Measurements from ENCODE around the gene UGT1A9.
A peak's percentile ranks its signal among the peaks of the same experiment; 100 is the strongest.

UGT1A9 gene

DNA sequence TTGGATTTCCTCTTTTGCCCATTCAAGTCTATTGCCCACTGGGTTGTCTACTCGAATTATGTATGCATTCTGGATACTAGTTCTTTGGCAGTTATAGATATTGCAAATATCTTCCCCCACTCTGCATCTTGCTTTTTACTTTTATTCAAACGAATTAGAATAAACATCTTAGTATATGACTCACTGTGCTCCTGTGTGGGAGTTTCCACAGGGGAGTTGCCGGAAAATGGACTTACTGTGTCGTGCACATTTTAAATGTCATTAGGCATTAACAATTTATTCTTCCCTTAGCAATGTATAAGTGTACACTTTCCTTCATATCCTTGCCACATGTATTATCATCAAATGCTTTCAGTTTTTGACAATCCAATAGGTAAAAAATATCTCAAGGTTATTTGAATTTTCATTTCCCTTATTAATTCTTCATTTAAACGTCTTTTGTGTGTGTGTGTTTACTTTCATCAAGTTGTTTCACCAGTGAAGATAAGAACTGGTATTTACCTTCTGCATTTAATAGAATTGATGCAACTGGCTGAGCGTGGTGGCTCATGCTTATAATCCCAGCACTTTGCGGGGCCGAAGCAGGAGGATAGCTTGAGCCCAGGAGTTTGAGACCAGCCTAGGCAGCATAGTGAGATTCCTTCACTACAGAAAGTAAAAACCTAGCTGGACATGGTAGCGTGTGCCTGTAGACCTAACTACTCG is 36.4 kb downstream of the UGT1A9 start:
- TF ChIP-seq BHLHE40 (IDR thresholded peaks at IDR 0.05; ENCODE audit: borderline replicate concordance) (no peak), CTBP1 (IDR thresholded peaks at IDR 0.05; ENCODE audit: borderline replicate concordance) (no peak), ARNT (IDR thresholded peaks at IDR 0.05) (no peak), NFRKB (IDR thresholded peaks at IDR 0.05) (no peak), FOXM1 (IDR thresholded peaks at IDR 0.05; ENCODE audit: borderline replicate concordance) (no peak), LEF1 (IDR thresholded peaks at IDR 0.05; ENCODE audit: borderline replicate concordance) (no peak), ELF4 (IDR thresholded peaks at IDR 0.05) (no peak), TARDBP (IDR thresholded peaks at IDR 0.05) (no peak), FOXK2 (IDR thresholded peaks at IDR 0.05) (no peak), ZNF384 (IDR thresholded peaks at IDR 0.05) (no peak), FOXA1 (IDR thresholded peaks at IDR 0.05) (no peak), SUZ12 (IDR thresholded peaks at IDR 0.05) (no peak), L3MBTL2 (conservative IDR thresholded peaks at IDR 0.05) (no peak), SP1 (IDR thresholded peaks at IDR 0.05) (no peak), HDGF (IDR thresholded peaks at IDR 0.05; ENCODE audit: borderline replicate concordance) (no peak)
- TF ChIP-seq, protein P1, sequence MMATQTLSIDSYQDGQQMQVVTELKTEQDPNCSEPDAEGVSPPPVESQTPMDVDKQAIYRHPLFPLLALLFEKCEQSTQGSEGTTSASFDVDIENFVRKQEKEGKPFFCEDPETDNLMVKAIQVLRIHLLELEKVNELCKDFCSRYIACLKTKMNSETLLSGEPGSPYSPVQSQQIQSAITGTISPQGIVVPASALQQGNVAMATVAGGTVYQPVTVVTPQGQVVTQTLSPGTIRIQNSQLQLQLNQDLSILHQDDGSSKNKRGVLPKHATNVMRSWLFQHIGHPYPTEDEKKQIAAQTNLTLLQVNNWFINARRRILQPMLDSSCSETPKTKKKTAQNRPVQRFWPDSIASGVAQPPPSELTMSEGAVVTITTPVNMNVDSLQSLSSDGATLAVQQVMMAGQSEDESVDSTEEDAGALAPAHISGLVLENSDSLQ (IDR thresholded peaks at IDR 0.05), result no peak
- ChIA-PET CTCF (interaction anchor here (0.6 kb wide), 1 partner anchor 1972 kb away, joined by 3 read pairs; no protein-coding TSS in a partner anchor), POLR2A (no interaction called here)
- no peak for DNase-seq (ENCODE audit: extremely low spot score)

- no peak for DNase-seq (ENCODE audit: extremely low spot score)
- ChIA-PET POLR2A (no interaction called here), CTCF (interaction anchor here (0.6 kb wide), 1 partner anchor 1971 kb away, joined by 3 read pairs; no protein-coding TSS in a partner anchor)
- TF ChIP-seq ELF4 (IDR thresholded peaks at IDR 0.05) (no peak), BHLHE40 (IDR thresholded peaks at IDR 0.05; ENCODE audit: borderline replicate concordance) (no peak), FOXK2 (IDR thresholded peaks at IDR 0.05) (no peak), FOXA1 (IDR thresholded peaks at IDR 0.05) (no peak), SP1 (IDR thresholded peaks at IDR 0.05) (no peak), LEF1 (IDR thresholded peaks at IDR 0.05; ENCODE audit: borderline replicate concordance) (no peak), ZNF384 (IDR thresholded peaks at IDR 0.05) (no peak), SUZ12 (IDR thresholded peaks at IDR 0.05) (no peak), CTBP1 (IDR thresholded peaks at IDR 0.05; ENCODE audit: borderline replicate concordance) (no peak), L3MBTL2 (conservative IDR thresholded peaks at IDR 0.05) (no peak), FOXM1 (IDR thresholded peaks at IDR 0.05; ENCODE audit: borderline replicate concordance) (no peak), NFRKB (IDR thresholded peaks at IDR 0.05) (no peak), TARDBP (IDR thresholded peaks at IDR 0.05) (no peak)
- TF ChIP-seq, protein P1 (IDR thresholded peaks at IDR 0.05), result no peak
These were observed 37.2 kb downstream of the UGT1A9 start for GRCh38 chr2:233708942-233709341.

DNA sequence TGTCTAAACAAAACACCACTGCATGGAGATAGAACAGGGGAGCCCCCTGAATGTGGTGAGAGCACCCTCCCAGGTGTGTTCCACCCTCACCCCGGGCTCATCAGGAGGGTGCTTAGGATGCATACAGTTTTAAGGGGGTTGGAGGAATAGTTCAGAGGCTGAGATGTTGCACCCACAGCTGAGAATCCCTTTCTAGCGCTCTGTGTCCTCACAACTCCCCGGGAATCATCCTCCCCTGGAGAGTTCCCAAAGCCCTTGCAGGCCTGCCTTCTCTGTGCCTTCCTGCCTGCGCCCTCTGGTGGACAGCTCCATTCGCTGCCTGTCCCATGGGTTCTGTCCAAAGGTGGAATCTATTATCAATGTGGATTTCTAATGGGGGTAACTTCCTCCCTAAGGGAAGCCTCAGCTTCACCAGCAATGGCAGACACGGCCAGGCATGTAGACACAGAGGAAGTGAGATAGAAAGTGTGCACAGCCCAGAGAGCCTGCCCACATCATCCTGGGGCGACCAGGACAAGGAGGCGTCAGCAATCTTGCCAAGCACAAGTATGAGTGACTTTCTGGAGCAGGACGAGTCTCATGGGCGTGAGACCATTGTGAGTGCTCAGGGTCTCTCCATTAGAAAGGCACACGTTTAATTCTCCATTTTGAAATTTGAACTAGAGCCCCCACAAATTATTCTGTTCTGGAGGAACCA is 39.8 kb downstream of the UGT1A9 start:
- ChIA-PET CTCF (interaction anchor here (1.0 kb wide), 1 partner anchor 10 kb away, joined by 3 read pairs; no protein-coding TSS in a partner anchor), POLR2A (no interaction called here)
- TF ChIP-seq FOXK2 (IDR thresholded peaks at IDR 0.05), result no peak
- no peak for TF ChIP-seq HDGF (IDR thresholded peaks at IDR 0.05; ENCODE audit: borderline replicate concordance)
- no peak for TF ChIP-seq ARNT (IDR thresholded peaks at IDR 0.05)
- DNase-seq (ENCODE audit: extremely low spot score), result peak; percentile 65

- no peak for DNase-seq (ENCODE audit: extremely low spot score)
- ChIA-PET POLR2A (no interaction called here), CTCF (no interaction called here)
- TF ChIP-seq ARNT (IDR thresholded peaks at IDR 0.05) (no peak), FOXK2 (IDR thresholded peaks at IDR 0.05) (no peak), L3MBTL2 (conservative IDR thresholded peaks at IDR 0.05) (no peak), FOXM1 (IDR thresholded peaks at IDR 0.05; ENCODE audit: borderline replicate concordance) (no peak), FOXA1 (IDR thresholded peaks at IDR 0.05) (no peak), CTBP1 (IDR thresholded peaks at IDR 0.05; ENCODE audit: borderline replicate concordance) (no peak), LEF1 (IDR thresholded peaks at IDR 0.05; ENCODE audit: borderline replicate concordance) (no peak), ELF4 (IDR thresholded peaks at IDR 0.05) (no peak), TARDBP (IDR thresholded peaks at IDR 0.05) (no peak), SUZ12 (IDR thresholded peaks at IDR 0.05) (no peak), NFRKB (IDR thresholded peaks at IDR 0.05) (no peak), ZNF384 (IDR thresholded peaks at IDR 0.05) (no peak), HDGF (IDR thresholded peaks at IDR 0.05; ENCODE audit: borderline replicate concordance) (no peak), SP1 (IDR thresholded peaks at IDR 0.05) (no peak), BHLHE40 (IDR thresholded peaks at IDR 0.05; ENCODE audit: borderline replicate concordance) (no peak)
- TF ChIP-seq, protein P1 (IDR thresholded peaks at IDR 0.05), result no peak
These were observed 41.0 kb downstream of the UGT1A9 start, which contains the start of gene UGT1A5 for GRCh38 chr2:233712611-233713261. TSS of gene UGT1A5 (plus strand) at chr2:233712907. CDS start at chr2:233712992, 85 bp downstream.

DNA sequence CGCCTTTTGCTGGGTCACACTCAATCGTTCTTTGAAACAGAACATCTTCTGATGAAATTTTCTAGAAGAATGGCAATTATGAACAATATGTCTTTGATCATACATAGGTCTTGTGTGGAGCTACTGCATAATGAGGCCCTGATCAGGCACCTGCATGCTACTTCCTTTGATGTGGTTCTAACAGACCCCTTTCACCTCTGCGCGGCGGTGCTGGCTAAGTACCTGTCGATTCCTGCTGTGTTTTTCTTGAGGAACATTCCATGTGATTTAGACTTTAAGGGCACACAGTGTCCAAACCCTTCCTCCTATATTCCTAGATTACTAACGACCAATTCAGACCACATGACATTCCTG is 41.5 kb downstream of the UGT1A9 start:
- DNase-seq (ENCODE audit: extremely low spot score), result no peak
- POLR2A ChIA-PET, result no interaction called here
- TF ChIP-seq ZNF384 (IDR thresholded peaks at IDR 0.05), result no peak
- no peak for TF ChIP-seq HDGF (IDR thresholded peaks at IDR 0.05; ENCODE audit: borderline replicate concordance)
- no peak for TF ChIP-seq FOXK2 (IDR thresholded peaks at IDR 0.05)
- no peak for TF ChIP-seq FOXA1 (IDR thresholded peaks at IDR 0.05)
- TF ChIP-seq FOXM1 (IDR thresholded peaks at IDR 0.05; ENCODE audit: borderline replicate concordance), result no peak
- CTCF ChIA-PET, result no interaction called here

Data from HEK293T (cell line).